Limb (tissue), 2 donors: ENCODE measurements around the gene TEX14.
A peak's percentile ranks its signal among the peaks of the same experiment; 100 is the strongest.

Source experiments
- DNase-seq, 2 donors: peaks; one replicate each; pipeline ENCODE4 v3.0.0-alpha.2; 2016; ENCODE audit errors: extremely low spot score in 2 of 2

The TEX14 gene, protein sequence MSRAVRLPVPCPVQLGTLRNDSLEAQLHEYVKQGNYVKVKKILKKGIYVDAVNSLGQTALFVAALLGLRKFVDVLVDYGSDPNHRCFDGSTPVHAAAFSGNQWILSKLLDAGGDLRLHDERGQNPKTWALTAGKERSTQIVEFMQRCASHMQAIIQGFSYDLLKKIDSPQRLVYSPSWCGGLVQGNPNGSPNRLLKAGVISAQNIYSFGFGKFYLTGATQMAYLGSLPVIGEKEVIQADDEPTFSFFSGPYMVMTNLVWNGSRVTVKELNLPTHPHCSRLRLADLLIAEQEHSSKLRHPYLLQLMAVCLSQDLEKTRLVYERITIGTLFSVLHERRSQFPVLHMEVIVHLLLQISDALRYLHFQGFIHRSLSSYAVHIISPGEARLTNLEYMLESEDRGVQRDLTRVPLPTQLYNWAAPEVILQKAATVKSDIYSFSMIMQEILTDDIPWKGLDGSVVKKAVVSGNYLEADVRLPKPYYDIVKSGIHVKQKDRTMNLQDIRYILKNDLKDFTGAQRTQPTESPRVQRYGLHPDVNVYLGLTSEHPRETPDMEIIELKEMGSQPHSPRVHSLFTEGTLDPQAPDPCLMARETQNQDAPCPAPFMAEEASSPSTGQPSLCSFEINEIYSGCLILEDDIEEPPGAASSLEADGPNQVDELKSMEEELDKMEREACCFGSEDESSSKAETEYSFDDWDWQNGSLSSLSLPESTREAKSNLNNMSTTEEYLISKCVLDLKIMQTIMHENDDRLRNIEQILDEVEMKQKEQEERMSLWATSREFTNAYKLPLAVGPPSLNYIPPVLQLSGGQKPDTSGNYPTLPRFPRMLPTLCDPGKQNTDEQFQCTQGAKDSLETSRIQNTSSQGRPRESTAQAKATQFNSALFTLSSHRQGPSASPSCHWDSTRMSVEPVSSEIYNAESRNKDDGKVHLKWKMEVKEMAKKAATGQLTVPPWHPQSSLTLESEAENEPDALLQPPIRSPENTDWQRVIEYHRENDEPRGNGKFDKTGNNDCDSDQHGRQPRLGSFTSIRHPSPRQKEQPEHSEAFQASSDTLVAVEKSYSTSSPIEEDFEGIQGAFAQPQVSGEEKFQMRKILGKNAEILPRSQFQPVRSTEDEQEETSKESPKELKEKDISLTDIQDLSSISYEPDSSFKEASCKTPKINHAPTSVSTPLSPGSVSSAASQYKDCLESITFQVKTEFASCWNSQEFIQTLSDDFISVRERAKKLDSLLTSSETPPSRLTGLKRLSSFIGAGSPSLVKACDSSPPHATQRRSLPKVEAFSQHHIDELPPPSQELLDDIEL (N-terminal part only)

DNA sequence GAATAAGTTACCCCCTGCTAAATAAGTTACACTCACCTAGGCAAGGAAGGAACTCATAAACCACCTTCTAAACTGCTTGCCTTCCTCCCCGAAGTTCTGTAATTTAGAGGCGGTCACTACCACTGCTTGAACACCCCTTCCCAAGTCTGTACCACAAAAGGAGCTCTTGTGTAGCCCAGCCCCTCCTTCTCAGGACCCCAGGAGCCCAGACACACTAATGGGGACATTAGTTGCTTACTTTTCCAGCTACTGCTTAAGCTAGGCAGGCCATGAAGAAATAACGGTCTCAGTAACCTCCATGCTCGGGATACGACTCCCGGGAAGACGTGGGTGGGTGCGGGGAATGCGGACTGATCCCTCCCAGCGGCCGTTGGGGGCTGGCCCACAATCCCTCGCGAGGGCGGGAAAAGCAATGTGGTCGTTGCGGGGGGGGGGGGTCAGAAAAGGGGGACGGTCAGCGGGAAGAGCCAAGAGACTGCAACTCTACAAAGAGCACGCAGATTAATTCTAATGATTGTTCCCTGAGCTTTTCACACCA, at the start of gene TEX14:
Gene TEX14 (minus strand): TSS at position 345 of the 538 bp plus-strand sequence. CDS start 40,044 bp downstream, outside the sequence.
- DNase-seq = peak in 1 of 2 donors; percentile 40

DNA sequence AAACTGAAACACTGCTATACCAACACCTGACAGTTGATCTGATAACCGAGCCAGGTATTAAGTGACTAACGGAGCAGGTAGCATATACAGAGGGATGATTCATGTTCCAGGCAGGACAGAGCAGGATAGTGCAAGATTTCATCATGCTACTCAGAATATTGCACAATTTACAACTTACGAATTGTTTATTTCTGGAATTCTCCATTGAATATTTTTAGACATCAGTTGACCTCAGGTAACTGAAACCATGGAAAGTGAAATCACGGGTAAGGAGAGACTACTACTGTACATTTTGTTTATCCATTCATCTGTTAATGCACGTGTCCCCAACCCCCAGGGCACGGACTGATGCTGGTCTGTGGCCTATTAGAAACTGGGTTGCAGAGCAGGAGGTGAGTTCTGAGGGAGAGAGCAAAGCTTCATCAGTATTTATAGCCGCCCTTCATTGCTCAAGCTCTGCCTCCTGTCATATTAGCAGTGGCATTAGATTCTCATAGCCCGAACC, 49.3 kb upstream of the TEX14 start:
- no peak for DNase-seq

DNA sequence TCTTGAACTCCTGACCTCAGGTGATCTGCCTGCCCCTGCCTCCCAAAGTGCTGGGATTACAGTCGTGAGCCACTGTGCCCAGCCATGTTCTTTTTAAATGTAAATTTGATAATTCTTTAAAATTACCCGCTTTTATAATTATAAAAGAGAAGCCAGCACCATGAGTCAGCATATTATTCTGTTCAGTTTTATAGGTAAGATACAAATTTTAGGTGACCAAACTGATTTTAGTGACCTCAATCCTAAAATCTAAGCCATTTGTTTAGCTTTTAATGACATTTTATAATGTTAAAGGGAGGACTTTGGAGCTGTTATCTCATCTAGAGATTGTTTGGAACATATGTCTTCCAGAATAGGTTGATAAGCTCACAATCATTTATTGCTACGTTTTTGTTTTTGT, 43.0 kb upstream of the TEX14 start:
- DNase-seq = no peak

DNA sequence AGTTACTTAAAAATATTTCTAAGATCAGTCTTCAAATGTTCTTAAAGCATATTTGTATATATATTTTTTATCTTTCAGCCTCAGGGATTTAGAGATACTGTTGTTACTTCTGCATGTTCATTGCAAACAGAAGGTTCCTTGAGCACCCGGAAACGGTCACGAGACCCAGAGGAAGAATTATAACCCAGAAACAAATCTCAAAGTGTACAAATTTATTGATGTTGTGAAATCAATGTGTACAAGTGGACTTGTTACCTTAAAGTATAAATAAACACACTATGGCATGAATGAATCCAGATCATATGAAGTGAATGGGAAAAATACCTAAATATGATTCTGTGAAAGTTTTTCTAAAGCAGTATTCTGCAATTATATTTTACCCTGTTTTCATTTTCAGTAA, 42.2 kb upstream of the TEX14 start:
- DNase-seq = no peak

DNA sequence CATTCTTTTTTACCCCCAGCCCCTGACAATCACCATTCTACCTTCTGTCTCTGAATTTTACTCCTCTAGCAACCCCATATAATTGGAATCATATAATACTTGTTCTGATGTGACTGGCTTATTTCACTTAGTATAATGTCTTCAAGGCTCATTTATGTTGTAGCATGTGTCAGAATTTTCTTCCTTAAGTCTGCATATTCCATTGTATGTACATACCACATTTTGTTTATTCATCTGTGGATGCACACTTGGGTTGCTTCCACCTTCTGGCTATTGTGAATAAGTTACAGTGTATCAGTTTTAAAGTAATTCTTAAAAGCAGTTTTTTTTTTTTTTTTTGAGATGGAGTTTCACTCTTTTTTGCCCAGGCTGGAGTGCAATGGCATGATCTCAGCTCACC, 39.1 kb upstream of the TEX14 start:
- DNase-seq = no peak

DNA sequence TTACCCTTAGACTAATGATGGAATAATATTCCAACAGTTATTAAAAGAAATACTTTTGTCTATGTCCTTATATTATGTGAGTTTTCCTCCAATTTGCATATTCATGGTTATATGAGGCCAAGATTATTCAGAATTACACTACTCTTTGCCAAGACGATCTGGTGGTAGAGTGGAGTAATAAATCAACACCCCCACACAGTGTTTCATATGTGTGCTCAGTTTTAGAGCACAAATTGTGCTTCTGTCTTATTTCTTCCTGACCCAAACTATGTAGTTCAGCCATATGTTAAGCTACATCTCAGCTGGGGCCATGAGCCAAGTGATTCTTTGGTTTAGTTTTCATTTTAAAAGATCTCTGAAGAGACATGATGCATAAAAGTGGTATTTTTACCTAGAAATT, 37.0 kb upstream of the TEX14 start:
- DNase-seq = no peak

DNA sequence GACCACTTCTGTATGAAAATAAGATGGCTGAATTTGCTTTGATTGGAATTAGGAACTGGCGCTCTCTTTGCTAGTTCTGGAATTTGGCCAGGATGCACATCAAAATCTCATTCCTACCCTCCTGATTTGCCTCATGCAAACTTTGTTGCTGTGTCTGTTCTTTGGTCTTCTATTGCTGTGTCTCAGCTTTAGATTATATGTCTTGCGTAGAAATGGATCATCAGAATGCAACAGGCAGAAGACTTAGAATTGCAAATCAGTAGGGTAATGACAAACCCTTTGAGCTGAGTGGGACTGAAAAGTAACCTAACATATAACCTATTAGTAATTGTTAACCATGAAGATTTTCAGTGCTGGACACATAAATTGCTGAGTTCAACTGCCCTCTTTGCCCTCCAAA, 30.9 kb upstream of the TEX14 start:
- no peak for DNase-seq

DNA sequence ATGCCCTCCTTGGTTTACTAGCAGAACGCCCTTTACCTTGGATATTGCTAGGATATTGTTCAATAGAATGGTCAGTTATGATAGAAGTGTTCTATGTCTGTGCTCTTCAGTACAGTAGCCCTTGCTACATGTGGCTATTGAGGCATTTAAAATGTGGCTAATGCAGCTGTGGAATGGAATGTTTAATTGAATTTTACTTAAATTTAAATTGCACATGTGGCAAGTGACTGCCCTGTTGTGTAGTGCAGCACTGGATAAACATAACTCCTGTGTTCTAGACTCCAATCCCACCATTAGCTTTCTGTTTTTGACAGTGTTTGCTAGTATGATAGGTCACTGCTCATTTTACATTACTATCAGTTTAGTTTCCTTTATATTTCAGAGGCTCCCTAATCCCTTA, 30.4 kb upstream of the TEX14 start:
- no peak for DNase-seq

DNA sequence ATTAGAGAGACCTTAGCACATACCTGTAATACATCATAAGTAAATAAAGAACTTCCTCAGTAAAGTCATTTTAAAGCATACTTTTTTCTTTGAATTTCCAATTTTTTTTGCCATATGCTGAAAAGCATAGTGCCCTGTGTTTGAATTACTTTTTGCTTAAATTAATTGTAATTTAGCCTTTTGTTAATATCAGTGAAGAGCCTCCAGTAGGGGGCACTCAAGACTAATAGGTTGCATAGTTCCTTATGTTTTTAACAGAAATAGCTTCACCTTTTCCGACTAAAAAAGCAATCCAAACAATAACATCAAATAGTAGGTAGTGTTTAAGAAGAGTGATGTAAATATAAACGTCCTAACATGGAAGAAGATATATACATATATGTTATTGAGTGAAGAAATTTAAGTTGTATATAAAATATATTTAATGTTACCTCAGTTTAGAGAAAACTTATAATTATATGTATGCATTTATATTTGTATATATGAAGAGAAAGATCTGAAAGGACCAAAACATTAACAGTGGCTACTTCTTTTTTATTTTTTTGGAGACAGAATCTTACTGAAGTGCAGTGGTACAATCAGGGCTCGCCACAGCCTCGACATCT, 19.2 kb upstream of the TEX14 start:
- DNase-seq = peak; percentile 30 to 32

DNA sequence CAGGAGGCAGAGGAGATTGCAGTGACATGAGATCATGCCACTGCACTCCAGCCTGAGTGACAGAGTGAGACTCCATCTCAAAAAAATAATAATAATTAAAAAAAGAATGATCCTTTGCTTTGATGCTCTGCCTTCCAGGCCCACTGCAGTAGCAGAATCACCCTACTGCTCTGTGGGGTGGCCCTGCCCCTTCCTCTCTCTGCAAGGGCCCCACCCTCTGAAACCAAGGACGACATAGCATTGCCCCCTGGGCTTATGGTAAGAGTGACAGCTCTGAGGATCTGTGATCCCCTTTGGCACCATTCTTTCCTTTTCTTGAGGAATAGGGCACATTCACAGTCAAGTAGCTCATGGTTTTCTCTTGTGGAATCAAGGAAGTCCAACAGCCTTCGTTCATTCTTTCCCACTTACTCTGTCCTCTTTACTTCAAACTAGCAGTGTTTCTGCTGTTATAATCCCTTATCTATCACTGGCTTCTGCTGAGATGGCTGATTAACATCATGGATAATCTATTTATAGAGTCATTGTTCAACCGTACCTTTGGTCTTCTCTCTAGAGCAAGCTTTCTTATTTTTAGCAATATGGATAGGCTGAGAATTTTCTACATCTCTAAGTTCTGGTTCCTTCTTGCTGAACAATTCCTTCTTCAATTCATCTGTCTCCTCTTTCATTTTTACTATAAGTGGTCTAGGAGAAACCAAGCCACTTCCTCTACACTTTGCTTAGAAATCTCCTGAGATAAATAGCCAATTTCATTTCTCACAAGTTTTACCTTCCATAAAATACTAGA, 14.7 kb upstream of the TEX14 start:
- DNase-seq = no peak

DNA sequence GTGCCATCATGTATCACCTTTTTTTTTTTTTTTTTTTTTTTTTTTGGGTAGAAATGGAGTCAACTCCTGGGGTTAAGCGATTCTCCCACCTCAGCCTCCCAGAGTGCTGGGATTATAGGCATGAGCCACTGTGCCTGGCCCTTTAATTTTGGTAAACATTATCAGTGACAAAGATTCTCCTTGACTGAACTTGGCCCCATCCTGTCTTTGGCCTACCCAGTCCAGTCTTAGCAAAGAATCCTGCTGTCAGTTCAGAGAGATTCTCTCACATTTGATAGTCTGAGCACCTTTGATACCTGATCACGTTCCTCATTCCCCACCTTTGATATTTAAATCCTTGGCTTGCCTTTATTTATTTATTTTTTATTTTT, 12.1 kb upstream of the TEX14 start:
- no peak for DNase-seq

DNA sequence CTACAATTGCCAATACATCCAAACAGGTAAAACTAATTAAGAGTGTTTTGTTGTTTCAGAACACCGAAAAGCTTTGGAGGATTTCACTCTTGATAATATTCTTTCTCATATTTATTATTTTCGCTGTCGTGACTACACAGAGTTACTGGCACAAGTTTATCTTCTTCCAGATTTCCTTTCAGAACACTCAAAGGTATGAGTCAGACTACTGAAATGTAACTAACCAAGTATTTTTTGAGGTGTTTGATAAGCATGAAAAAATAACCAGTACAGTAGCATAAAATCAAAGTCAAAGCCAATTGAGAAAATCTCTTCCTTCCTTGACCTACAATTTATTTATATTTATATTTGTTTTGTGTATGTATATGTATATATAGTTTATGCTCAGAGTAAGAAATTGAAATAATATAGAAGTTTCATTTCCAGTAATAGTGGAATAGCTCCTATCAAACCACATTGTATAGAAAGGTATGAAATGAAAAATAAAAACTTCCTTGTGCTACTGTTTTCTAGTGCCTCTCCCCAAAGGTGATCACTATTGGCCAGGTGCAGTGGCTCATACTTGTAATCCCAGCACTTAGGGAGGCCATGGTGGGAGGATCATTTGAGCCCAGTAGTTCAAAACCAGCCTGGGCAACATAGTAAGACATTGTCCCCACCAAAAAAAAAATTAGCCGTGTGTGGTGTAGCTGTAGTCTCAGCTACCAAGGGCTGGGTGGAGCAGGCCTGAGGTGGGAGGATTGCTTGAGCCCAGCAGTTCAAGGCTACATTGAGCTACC, 11.5 kb upstream of the TEX14 start:
- DNase-seq = no peak

DNA sequence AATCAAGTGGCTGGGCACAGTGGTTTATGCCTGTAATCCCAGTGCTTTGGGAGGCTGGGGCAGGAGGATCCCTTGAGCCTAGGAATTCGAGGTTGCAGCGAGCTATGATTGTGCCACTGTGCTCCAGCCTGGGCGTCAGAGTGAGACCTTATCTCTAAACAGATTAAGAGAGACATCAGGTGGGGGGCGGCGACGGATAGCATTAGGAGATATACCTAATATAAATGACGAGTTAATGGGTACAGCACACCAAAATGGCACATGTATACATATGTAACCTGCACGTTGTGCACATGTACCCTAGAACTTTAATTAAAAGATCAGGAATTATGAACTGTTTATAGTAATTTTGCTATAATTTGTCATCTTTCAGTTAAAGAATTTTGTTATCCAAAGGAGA, 10.9 kb upstream of the TEX14 start:
- no peak for DNase-seq

DNA sequence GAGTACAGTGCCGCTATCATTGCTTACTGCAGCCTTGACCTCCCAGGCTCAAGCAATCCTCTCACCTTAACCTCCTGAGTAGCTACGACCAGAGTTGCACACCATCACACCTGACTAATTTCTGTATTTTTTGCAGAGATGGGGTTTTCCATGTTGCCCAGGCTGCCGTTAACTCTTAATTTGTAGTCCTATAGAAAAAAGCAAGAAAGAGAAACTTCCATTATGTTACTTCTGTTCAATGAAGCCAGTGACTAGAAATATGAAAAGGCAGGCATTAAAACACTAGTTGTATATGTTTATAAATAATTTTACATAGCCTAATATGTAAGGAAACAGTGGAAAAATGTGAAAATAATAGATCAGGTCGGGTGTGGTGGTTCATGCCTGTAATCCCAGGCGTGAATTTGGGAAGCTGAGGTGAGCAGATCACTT, 10.2 kb upstream of the TEX14 start:
- no peak for DNase-seq

DNA sequence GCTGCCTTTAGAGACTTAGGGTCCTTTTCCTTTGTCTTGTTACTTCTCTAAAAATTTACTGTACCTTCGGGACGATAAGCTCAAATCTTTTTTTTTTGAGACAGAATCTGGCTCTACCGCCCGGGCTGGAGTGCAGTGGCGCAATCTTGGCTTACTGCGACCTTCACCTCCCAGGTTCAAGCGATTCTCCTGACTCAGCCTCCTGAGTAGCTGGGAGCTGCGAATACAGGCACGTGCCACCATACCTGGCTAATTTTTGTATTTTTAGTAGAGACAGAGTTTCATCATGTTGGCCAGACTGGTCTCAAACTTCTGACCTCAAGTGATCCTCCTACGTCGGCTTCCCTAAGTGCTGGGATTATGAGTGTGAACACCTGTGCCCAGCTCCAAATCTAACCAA, 7.9 kb upstream of the TEX14 start:
- DNase-seq = no peak

DNA sequence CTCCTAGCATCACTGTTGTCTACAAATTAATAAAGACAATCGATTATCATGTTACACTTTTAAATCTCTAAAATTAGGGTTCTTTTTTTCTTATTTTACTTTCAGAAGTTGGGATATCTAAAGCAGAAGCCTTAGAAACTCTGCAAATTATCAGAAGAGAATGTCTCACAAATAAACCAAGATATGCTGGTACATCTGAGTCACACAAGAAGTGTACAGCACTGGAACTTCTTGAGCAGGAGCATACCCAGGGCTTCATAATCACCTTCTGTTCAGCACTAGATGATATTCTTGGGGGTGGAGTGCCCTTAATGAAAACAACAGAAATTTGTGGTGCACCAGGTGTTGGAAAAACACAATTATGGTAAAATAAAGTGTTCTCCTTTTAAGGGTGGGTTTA, 3.0 kb upstream of the TEX14 start:
- no peak for DNase-seq

DNA sequence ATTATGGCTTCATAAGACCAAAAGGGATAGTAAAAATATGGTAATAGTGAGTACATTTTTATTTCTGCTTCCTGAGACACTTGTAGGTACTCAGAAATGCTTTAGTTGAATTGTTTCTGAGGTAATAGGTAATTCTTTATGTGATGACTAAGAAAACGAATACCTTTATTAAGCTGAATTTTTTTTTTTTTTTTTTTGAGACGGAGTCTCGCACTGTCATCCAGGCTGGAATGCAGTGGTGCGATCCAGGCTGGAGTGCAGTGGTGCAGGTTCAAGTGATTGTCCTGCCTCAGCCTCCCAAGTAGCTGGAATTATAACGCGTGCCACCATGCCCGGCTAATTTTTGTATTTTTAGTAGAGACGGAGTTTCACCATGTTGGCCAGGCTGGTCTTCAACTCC, 2.5 kb upstream of the TEX14 start:
- no peak for DNase-seq

DNA sequence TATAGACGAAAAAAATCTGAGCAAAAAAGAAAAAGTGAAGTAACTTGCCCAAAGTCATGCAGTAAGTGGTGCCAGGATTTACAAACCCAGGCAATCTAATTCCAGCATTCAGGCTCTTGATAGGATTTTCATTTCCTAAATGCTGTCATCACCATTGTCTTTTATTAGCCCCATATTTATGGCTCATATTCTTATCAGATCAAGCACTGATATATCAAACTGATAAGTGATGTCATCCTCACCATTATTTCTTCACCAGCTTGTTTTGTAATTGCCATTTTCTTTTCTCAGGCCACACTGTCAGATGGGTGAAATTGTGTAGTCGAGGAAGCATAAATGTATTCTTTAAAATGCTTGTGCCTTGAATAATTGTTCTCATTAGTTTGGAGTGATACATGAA, 1.9 kb upstream of the TEX14 start:
- no peak for DNase-seq

DNA sequence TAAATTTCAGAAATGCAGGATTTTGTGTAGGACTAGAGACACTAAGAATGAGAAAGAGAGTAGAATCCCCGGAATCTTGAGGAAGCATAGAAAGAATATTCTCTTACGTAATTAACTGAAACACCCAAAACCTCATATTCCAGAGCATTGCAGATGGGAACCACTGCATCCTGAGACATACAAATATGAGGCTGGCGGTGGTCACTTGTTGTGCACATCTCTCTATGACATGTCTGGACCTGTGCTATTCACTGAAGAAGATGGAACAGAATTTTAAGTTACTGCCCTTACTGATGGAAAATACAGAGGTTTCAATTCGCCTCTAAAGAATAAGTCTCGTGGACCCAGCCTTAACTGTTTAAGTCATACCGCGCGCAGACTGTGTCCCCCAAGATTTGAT, 1.4 kb upstream of the TEX14 start:
- DNase-seq = no peak
